GM12891 (cell line): ENCODE results near the gene TCF7L1.

Experiments
- PAX5 ChIP-seq: IDR thresholded peaks from 2 replicates; pipeline ENCODE4 v1.6.1; 2011; ENCODE audit warnings: low read length, moderate library complexity, mild to moderate bottlenecking; ENCODE audit not compliant: insufficient read depth, severe bottlenecking
- POLR2A ChIP-seq: IDR thresholded peaks from 2 replicates; pipeline ENCODE4 v1.6.1; 2011; ENCODE audit warnings: low read depth, low read length, control low read depth
- POLR2AphosphoS5 ChIP-seq: IDR thresholded peaks from 2 replicates; pipeline ENCODE4 v1.6.1; 2011; ENCODE audit warnings: low read depth, low read length, control low read depth
- TAF1 ChIP-seq: IDR thresholded peaks from 2 replicates; pipeline ENCODE4 v1.6.1; 2011; ENCODE audit warnings: low read depth, low read length, control low read depth

DNA sequence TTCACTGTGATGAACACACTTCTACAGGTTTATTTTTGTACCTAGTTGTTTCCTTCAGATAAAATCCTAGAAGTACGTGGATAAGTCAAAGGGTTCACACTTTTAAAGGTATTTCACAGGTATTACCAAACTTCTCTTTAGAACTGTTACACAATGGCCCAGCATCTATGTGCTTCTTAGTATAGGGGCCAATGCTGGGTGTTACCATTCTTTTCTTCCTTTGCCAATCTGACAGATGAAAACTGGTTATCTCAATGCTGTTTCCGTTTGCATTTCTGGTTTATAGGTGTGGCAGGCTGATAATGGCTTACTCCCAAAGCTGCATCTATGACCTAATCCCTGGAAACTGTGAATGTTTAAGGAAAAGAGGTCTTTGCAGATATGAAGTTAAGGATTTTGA lies 2.8 kb upstream of the TCF7L1 start:
- TF ChIP-seq POLR2AphosphoS5, result no peak
- no peak for TF ChIP-seq TAF1
- TF ChIP-seq POLR2A, result no peak
- no peak for TF ChIP-seq PAX5
